HepG2 (cell line): ENCODE data around the gene ZNF234. TPM values are rescaled to one million over a fixed set of nuclear protein-coding genes. Genes with fewer than 3 reads are reported as not detected.

Experiments
- AGO1 ChIP-seq: fragments of 200-400 bp; formaldehyde crosslinking; IDR thresholded peaks from 2 replicates; pipeline ENCODE4 v1.6.1; 2017; ENCODE audit warnings: mild to moderate bottlenecking, low read depth, low read length, moderate library complexity; ENCODE audit not compliant: poor library complexity, severe bottlenecking
- BORCS8-MEF2B ChIP-seq: sonication (generic); formaldehyde crosslinking; IDR thresholded peaks from 2 replicates; pipeline ENCODE4 v1.8.0; 2022; ENCODE audit warnings: mild to moderate bottlenecking, missing genetic modification reagents
- KAT7 ChIP-seq: IDR thresholded peaks from 2 replicates; pipeline ENCODE4 v1.6.1; 2018; ENCODE audit warnings: borderline replicate concordance, missing compliant biosample characterization
- KLF6 ChIP-seq: IDR thresholded peaks from 2 replicates; pipeline ENCODE4 v1.8.0; 2016; ENCODE audit warnings: missing biosample characterization, missing genetic modification reagents
- KMT2A ChIP-seq: sonication (generic); formaldehyde crosslinking; IDR thresholded peaks from 2 replicates; pipeline ENCODE4 v1.4.0; 2020; ENCODE audit warnings: missing genetic modification reagents
- MZF1 ChIP-seq: sonication (generic); formaldehyde crosslinking; IDR thresholded peaks from 2 replicates; pipeline ENCODE4 v1.8.1; 2023; ENCODE audit warnings: mild to moderate bottlenecking, missing genetic modification reagents, borderline replicate concordance
- TAF1 ChIP-seq: sonication (generic); formaldehyde crosslinking; IDR thresholded peaks from 2 replicates; pipeline ENCODE4 v1.4.0; 2020; ENCODE audit warnings: missing genetic modification reagents
- TBX3 ChIP-seq: fragments of 450-650 bp; IDR thresholded peaks from 2 replicates; pipeline ENCODE4 v1.6.1; 2017; ENCODE audit warnings: antibody characterized with exemption, mild to moderate bottlenecking, inconsistent platforms, borderline replicate concordance
- ZBTB20 ChIP-seq: sonication (generic); formaldehyde crosslinking; IDR thresholded peaks from 2 replicates; pipeline ENCODE4 v1.8.1; 2023; ENCODE audit warnings: missing genetic modification reagents, low read depth, mild to moderate bottlenecking, borderline replicate concordance
- ZNF891 ChIP-seq: sonication (generic); formaldehyde crosslinking; IDR thresholded peaks from 2 replicates; pipeline ENCODE4 v1.5.0; 2020; ENCODE audit warnings: mild to moderate bottlenecking, missing genetic modification reagents
- polyA plus RNA-seq, 8 experiments: library from polyadenylated mRNA; depleted of rRNA in 3 of 8; stranded (reverse) in 7 of 8; unstranded in 1 of 8; fragments of >200 nt; fragmentation: Illumina TruSeq in 4 of 8; extraction: Trizol in 4 of 8; gene quantifications; 2 replicates each; pipeline versions ENCODE4 v1.2.1 to v1.2.3, GENCODE V29; 2011 to 2016; ENCODE audit warnings: low read depth in 4 of 8, missing spikeins in 1 of 8, mixed read lengths in 1 of 8; ENCODE audit not compliant: insufficient read depth in 1 of 8
- total RNA-seq, 5 experiments: library from RNA; depleted of rRNA; stranded (reverse); fragments of >200 nt; fragmentation: Illumina TruSeq; extraction: Trizol; gene quantifications; 2 replicates each; pipeline ENCODE4 v1.2.3, GENCODE V29; 2016; ENCODE audit warnings: low read depth in 1 of 5
- TF ChIP-seq, protein P1 (sequence below): IDR thresholded peaks from 2 replicates; pipeline ENCODE4 v1.6.1; 2016; ENCODE audit warnings: missing genetic modification reagents, missing compliant biosample characterization
- TF ChIP-seq, protein P2 (sequence below): sonication (generic); formaldehyde crosslinking; IDR thresholded peaks from 2 replicates; pipeline ENCODE4 v1.8.0; 2022; ENCODE audit warnings: missing genetic modification reagents, mild to moderate bottlenecking, borderline replicate concordance
- TF ChIP-seq, protein P3 (sequence below): sonication (generic); formaldehyde crosslinking; IDR thresholded peaks from 2 replicates; pipeline ENCODE4 v1.9.0; 2021; ENCODE audit warnings: missing genetic modification reagents, mild to moderate bottlenecking, borderline replicate concordance
- TF ChIP-seq, protein P4 (sequence below): IDR thresholded peaks from 2 replicates; pipeline ENCODE4 v1.6.1; 2016; ENCODE audit warnings: missing compliant biosample characterization, missing genetic modification reagents, borderline replicate concordance
- TF ChIP-seq, protein P5 (sequence below): sonication (generic); formaldehyde crosslinking; IDR thresholded peaks from 2 replicates; pipeline ENCODE4 v1.5.0; 2020; ENCODE audit warnings: missing genetic modification reagents
- TF ChIP-seq, protein P6 (sequence below): sonication (generic); formaldehyde crosslinking; IDR thresholded peaks from 2 replicates; pipeline ENCODE4 v1.4.0; 2020; ENCODE audit warnings: missing genetic modification reagents
- TF ChIP-seq, protein P7 (sequence below): IDR thresholded peaks from 2 replicates; pipeline ENCODE4 v1.6.1; 2016; ENCODE audit warnings: low read depth, control low read depth
- TF ChIP-seq, protein P8 (sequence below): sonication (generic); formaldehyde crosslinking; IDR thresholded peaks from 2 replicates; pipeline ENCODE4 v1.9.0; 2021; ENCODE audit warnings: missing genetic modification reagents, borderline replicate concordance

ZNF234 gene
- total and polyA plus RNA-seq, 2 of the 13 experiments (the other 11 are each of a cell fraction or from before 2014, with no cell fraction given): 3.5 to 11.2 TPM

DNA sequence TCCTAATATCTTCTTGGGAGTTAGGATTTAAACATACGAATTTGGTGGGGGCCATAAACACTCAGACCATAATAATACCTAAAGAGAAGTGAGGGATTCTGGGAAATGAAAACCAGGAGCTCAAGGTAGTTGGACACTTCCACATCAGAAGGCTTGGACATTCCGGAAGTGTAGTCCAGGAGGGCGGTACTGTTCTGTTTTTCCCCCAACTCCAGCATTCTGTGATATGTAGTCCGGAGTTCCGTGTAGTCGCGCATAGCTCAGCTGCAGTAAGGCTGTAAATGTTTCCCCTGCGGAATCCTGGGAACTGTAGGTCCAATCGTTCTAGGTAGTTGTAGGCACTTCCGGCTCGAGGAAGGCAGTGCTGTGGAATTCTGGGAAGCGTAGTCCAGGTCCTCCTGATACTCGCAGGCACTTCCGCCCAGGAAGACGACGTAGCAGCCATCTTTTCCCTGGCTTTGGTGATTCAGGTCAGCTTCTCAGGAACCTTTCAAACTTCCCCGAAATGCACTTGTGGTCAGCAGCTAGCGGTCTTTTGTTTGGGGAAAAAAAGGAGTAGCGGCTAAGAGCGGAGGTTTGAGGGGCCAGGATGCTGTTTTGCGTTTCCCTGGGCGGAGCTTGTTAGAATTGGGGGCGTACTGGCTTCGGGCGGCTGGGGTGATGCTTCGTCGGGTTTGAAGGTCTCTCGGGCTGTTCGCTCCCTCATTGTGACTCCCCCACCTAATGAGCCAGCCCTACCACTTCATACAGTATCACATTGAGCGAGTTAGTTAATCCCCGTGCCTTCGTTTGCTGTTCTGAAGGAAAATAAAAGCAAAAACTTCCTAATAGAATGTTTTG lies 23.5 kb downstream of the ZNF234 start, which contains the start of gene ZNF226 (continued):
- TF ChIP-seq, protein P1, sequence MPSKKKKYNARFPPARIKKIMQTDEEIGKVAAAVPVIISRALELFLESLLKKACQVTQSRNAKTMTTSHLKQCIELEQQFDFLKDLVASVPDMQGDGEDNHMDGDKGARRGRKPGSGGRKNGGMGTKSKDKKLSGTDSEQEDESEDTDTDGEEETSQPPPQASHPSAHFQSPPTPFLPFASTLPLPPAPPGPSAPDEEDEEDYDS (CRISPR knock-in tag): peak; percentile 40; the same call in 1 of the 2 replicates
- TF ChIP-seq ZNF891 (CRISPR knock-in tag): no peak
- TF ChIP-seq, protein P2, sequence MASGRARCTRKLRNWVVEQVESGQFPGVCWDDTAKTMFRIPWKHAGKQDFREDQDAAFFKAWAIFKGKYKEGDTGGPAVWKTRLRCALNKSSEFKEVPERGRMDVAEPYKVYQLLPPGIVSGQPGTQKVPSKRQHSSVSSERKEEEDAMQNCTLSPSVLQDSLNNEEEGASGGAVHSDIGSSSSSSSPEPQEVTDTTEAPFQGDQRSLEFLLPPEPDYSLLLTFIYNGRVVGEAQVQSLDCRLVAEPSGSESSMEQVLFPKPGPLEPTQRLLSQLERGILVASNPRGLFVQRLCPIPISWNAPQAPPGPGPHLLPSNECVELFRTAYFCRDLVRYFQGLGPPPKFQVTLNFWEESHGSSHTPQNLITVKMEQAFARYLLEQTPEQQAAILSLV (CRISPR knock-in tag): no peak
- TF ChIP-seq ZBTB20 (CRISPR knock-in tag): peak; percentile 65; the same call in 1 of the 2 replicates
- 0 out of 2 replicates have a peak, but pooled peaks have one; percentile 41 for TF ChIP-seq KAT7
- no peak for TF ChIP-seq MZF1
- no peak for TF ChIP-seq TBX3
- TF ChIP-seq KMT2A (CRISPR knock-in tag): peak; percentile 41; the same call in 1 of the 2 replicates
- no peak for TF ChIP-seq AGO1
- TF ChIP-seq KLF6 (CRISPR knock-in tag): no peak
- TF ChIP-seq BORCS8-MEF2B (CRISPR knock-in tag): no peak
- TF ChIP-seq, protein P3, sequence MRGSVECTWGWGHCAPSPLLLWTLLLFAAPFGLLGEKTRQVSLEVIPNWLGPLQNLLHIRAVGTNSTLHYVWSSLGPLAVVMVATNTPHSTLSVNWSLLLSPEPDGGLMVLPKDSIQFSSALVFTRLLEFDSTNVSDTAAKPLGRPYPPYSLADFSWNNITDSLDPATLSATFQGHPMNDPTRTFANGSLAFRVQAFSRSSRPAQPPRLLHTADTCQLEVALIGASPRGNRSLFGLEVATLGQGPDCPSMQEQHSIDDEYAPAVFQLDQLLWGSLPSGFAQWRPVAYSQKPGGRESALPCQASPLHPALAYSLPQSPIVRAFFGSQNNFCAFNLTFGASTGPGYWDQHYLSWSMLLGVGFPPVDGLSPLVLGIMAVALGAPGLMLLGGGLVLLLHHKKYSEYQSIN (CRISPR knock-in tag): no peak
- TF ChIP-seq, protein P4, sequence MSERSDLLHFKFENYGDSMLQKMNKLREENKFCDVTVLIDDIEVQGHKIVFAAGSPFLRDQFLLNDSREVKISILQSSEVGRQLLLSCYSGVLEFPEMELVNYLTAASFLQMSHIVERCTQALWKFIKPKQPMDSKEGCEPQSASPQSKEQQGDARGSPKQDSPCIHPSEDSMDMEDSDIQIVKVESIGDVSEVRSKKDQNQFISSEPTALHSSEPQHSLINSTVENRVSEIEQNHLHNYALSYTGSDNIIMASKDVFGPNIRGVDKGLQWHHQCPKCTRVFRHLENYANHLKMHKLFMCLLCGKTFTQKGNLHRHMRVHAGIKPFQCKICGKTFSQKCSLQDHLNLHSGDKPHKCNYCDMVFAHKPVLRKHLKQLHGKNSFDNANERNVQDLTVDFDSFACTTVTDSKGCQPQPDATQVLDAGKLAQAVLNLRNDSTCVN: peak; percentile 84; the same call in 1 of the 2 replicates
- TF ChIP-seq, protein P5, sequence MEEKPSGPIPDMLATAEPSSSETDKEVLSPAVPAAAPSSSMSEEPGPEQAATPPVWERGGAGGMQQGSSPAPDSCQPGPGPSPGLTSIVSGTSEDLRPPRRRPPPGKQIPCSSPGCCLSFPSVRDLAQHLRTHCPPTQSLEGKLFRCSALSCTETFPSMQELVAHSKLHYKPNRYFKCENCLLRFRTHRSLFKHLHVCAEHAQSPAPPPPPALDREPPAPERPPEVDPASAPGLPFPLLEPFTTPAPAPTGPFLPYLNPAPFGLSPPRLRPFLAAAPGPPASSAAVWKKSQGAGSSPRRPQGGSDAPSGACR: no peak
- TF ChIP-seq, protein P6, sequence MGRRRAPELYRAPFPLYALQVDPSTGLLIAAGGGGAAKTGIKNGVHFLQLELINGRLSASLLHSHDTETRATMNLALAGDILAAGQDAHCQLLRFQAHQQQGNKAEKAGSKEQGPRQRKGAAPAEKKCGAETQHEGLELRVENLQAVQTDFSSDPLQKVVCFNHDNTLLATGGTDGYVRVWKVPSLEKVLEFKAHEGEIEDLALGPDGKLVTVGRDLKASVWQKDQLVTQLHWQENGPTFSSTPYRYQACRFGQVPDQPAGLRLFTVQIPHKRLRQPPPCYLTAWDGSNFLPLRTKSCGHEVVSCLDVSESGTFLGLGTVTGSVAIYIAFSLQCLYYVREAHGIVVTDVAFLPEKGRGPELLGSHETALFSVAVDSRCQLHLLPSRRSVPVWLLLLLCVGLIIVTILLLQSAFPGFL (CRISPR knock-in tag): no peak
- TF ChIP-seq, protein P7, sequence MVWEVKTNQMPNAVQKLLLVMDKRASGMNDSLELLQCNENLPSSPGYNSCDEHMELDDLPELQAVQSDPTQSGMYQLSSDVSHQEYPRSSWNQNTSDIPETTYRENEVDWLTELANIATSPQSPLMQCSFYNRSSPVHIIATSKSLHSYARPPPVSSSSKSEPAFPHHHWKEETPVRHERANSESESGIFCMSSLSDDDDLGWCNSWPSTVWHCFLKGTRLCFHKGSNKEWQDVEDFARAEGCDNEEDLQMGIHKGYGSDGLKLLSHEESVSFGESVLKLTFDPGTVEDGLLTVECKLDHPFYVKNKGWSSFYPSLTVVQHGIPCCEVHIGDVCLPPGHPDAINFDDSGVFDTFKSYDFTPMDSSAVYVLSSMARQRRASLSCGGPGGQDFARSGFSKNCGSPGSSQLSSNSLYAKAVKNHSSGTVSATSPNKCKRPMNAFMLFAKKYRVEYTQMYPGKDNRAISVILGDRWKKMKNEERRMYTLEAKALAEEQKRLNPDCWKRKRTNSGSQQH: no peak; the same call in 1 of the 2 replicates
- peak; percentile 46 for TF ChIP-seq TAF1 (CRISPR knock-in tag)
- TF ChIP-seq, protein P8, sequence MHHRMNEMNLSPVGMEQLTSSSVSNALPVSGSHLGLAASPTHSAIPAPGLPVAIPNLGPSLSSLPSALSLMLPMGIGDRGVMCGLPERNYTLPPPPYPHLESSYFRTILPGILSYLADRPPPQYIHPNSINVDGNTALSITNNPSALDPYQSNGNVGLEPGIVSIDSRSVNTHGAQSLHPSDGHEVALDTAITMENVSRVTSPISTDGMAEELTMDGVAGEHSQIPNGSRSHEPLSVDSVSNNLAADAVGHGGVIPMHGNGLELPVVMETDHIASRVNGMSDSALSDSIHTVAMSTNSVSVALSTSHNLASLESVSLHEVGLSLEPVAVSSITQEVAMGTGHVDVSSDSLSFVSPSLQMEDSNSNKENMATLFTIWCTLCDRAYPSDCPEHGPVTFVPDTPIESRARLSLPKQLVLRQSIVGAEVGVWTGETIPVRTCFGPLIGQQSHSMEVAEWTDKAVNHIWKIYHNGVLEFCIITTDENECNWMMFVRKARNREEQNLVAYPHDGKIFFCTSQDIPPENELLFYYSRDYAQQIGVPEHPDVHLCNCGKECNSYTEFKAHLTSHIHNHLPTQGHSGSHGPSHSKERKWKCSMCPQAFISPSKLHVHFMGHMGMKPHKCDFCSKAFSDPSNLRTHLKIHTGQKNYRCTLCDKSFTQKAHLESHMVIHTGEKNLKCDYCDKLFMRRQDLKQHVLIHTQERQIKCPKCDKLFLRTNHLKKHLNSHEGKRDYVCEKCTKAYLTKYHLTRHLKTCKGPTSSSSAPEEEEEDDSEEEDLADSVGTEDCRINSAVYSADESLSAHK (CRISPR knock-in tag): no peak
